HG03469 (cell line): ENCODE results near the gene SMIM44.

ENCODE experiments used
- ATAC-seq: cut with Tn5 transposase; IDR thresholded peaks from one replicate; pipeline ENCODE4 v1.9.1; 2021; ENCODE audit warnings: mild to moderate bottlenecking, moderate library complexity, moderate number of reproducible peaks; ENCODE audit not compliant: unreplicated experiment

The SMIM44 gene

DNA sequence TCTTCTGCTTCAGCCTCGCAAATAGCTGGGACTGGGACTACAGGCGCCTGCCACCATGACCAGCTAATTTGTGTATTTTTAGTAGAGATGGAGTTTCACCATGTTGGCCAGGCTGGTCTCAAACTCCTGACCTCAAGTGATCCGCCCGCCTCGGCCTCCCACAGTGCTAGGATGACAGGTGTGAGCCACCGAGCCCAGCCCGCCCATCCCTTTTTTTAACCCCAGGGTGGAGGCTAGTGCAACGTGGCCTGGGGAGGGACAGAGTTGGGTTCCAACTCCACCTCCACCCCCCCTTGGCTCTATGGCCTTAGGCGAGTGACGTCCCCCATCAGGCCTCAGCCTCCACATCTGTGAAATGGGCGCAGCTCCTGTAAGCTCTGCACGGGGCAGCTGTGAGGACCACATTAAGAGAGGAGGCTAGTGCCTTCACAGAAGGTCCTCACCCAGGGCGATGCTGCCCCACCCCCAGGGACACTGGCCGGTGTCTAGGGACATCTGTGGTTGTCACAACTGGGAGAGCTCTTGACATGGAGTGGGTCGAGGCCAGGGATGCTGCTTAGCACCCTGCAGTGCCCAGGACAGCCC is 40.7 kb downstream of the SMIM44 start:
- ATAC-seq, result no peak

DNA sequence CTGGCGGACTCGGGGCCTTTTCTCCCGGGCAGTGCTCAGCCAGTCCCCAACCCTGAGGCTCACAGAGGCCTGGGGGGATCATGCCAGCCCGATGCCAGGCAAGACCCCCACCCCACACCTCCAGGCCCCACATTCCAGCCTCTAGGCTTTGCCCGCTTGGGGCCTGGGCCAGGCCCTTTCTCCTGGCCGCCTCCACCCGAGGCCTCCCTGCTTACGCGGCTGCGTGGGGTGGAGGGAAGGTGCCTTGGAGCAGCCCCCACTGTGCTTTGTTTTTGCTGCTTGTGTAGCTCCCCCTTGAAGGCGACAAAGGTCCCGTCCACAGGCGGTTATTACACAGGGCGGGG is 41.3 kb downstream of the SMIM44 start:
- no peak for ATAC-seq

DNA sequence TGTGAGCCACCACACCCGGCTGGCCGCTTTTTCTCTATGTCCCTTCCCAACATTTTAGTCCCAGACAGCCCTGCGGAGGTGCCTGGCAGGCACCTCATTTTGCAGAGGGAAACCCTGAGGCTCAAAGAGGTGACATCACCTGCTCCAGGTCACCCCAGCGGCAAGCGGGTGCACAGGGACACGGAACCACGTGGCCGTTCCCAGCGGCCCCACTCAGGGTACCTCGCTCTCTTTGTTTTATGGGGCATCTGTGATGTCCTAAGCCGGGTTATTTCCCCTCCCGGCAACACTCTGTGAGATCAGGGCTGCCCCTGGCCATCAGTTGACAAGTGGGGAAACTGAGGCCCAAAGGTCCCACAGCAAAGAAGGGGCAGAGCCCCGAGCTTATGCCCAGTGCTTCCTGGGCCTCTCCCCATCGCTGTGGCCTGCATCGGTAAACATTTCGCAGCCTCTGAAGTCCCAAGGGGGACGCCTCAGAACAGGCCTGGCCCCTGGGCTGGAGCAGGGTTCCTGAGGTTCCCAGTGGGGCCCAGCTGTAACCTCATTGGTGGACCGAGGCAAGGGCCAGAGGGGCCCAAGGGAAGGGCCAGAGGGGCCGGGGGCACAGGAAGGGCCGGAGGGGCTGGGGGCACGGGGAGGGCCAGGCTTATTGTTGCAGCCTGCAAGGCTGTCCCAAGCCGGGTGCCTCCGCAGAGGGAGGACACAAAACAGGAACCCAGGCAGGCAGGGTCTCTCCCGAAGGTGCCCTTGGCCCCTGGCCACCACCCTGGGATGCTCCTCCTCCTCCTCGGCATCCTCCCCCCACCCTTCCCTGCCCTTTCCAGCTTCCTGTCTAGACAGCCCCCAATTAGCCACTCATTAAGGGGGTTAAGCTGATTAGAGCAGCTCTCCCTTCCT is 41.9 kb downstream of the SMIM44 start:
- no peak for ATAC-seq

DNA sequence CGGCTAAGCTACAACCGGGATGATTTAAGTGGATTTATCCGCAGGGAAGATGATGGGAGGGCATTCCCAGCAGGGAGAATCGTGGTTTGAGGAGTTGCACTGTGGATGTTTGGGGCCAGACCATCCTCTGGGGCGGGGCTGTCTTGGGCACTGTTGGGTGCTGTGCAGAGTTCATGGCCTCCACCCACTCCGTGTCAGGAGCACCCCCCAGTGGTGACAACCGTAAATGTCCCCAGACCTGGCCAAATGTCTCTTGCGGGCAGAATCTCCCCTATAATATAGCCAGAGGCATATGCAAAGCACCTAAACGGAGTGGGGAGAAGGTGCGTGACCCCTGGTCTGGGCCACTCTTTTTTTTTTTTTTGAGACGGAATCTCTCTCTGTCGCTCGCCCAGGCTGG is 43.2 kb downstream of the SMIM44 start:
- no peak for ATAC-seq

GRCh38 chr19:3434630-3435553 is 48.3 kb downstream of the SMIM44 start:
- peak; percentile 70 for ATAC-seq

DNA sequence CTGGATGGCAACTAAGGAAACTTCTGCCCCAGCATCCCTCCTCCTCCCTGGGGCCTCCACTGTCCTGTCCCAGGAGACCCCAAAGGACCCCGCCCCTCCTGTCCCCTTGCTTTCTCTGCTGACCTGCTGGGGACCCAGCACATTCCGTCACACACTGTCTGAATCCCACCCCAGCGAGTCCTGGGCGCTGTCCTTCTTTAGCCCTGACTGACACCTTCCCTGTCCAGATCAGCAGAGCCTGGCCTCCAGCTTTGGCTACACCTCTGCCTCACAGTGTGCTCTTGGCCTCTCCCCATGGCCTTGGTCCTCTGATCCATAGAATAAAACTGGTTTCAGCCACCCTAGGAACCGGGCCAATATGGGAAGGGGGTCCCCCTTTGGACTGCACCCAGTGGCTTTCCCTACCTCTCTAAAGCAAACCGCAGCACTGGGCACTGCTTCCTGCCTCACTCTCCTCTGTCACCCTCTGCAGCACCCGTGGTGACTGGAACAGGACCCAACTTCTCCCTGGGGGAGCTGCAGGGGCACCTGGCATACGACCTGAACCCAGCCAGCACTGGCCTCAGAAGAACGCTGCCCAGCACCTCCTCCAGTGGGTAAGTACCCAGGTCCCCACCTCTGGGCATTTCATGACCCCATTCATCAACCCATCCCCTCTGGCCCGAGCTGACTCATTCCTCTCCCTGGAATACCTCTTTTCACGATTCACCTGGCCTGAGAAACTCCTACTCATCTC is 49.3 kb downstream of the SMIM44 start:
- no peak for ATAC-seq

GRCh38 chr19:3433313-3433712 is 49.9 kb downstream of the SMIM44 start:
- ATAC-seq, result no peak
